Measurements from ENCODE around the gene MAP3K19. TPM values are rescaled to one million over a fixed set of nuclear protein-coding genes. Genes with fewer than 3 reads are reported as not detected.

The MAP3K19 gene
- total RNA-seq, 1 donor from 2014 or later = not detected

GRCh38 chr2:134932864-134933526, 114.3 kb downstream of the MAP3K19 start:
- ATAC-seq = no peak

GRCh38 chr2:134927195-134927594, 120.1 kb downstream of the MAP3K19 start:
- ATAC-seq = peak; percentile 69

- no peak for ATAC-seq
These were observed 120.9 kb downstream of the MAP3K19 start for GRCh38 chr2:134926231-134926931.

- no peak for ATAC-seq
These were observed 122.3 kb downstream of the MAP3K19 start for GRCh38 chr2:134924912-134925311.

DNA sequence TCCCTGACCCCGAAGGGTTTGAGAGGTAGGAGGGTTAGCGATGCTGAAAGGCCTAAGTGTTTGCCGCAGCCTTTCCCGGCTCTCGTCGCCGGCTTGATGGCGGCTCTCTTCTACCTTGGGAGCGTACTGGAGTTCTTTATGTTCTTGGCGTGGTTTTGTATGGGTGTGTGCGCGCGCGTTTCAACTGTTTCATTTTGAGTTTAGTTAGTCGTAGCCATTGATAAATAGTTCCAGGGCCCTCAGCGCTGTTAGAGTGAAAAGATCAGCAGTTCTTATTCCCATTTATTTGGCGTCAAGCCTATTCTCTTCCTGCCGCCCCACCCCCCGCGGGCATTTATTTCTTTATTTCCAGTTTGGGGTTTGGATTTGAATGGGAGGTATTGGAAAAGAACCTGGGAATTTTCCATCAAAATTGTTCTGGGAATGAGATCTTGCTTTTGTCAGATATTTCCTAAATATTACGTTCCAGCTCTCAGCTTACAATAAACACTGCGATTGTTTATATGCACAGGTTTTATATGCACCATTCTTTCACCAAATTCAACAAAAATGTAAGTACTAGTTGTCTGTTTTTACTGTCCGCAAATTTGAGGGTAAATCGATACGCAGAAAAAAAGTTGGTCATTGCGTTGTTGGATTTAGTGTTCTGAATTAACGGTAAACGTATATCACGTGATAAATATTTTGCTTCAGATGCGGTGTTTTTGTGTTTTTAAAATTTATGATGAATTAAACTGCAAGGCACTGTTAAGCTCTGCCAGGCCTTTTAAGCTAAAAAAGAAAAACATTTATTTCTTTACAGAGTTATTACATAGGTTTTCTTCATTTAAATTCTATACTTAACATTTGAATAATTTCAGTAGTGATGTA, 127.7 kb downstream of the MAP3K19 start:
- peak; percentile 2 for ATAC-seq

DNA sequence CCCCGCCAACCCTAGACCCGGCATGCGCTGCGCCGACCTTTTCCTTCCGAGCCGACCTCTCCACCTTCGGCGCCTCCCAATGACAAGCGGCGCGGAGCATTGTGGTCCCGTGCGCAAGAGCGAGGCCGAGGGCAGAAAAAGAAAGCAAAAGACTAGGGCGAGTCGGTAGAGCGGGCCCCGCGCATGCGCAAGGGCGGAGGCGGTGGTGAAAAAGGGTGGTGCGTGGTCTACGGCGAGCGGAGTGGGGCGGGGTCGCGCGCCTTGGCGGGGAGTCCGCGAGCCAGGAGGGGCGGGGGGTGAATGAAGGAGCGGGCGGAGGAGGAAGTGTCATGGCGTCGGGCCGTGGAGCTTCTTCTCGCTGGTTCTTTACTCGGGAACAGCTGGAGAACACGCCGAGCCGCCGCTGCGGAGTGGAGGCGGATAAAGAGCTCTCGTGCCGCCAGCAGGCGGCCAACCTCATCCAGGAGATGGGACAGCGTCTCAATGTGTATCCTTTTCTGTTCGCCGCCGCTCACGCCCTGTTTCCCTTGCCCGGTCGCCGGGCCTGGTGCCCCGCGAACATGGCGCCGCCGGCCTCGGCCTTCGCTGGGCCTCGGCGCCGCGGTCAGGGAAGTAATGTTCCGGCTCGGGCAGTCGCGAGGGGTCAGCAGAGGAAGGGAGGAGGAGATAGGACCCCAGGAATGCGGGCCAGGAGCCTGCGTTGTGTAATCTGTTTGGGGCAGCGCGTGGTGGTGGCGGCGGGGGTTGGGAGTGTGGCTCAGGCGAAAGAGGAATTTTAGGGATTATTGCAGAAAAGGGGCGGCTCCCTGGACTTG, 128.5 kb downstream of the MAP3K19 start, which contains the start of gene CCNT2:
Gene CCNT2, plus strand, starts transcription at position 297 of the 815 bp plus-strand sequence. Its CDS starts 33 bp downstream, at position 330.
- ATAC-seq = peak; percentile 97

- peak; percentile 84 for ATAC-seq
These were observed 129.2 kb downstream of the MAP3K19 start for GRCh38 chr2:134917888-134918525.

GRCh38 chr2:134917360-134917865, 129.8 kb downstream of the MAP3K19 start:
- no peak for ATAC-seq

Other genes starting within 250 kb of the MAP3K19 start
- gene ACMSD, start 208.8 kb downstream of the MAP3K19 start, total RNA-seq = not detected
- gene CCNT2, start 128.6 kb downstream of the MAP3K19 start, total RNA-seq = 19.2 TPM
- 31.0 TPM for gene RAB3GAP1, start 4.8 kb upstream of the MAP3K19 start, total RNA-seq

Measured in esophagus mucosa (tissue), 1 donor.